SK-N-MC (cell line): ENCODE measurements around the gene ACSS3.

Experiments
- DNase-seq: peaks from one replicate; pipeline ENCODE4 v3.0.0-alpha.2; 2011; ENCODE audit warnings: low read depth, low spot score
- H3K27ac ChIP-seq: fragments of 200-600 bp; sonication (generic); 2 replicates; pipeline ENCODE4 v1.5.1; 2016; ENCODE audit warnings: mixed run types
- H3K36me3 ChIP-seq: fragments of 200-600 bp; sonication (generic); 2 replicates; pipeline ENCODE4 v1.6.1; 2017; ENCODE audit warnings: antibody characterized with exemption, low read length, mixed read lengths; ENCODE audit not compliant: insufficient read depth
- H3K4me3 ChIP-seq: fragments of 200-600 bp; sonication (generic); 2 replicates; pipeline ENCODE4 v1.5.1; 2016
- H3K9ac ChIP-seq: fragments of 200-600 bp; sonication (generic); 2 replicates; pipeline ENCODE4 v1.8.0; 2017; ENCODE audit warnings: mixed run types, mixed read lengths; ENCODE audit not compliant: insufficient read length
- H3K9me3 ChIP-seq: fragments of 200-600 bp; sonication (generic); 2 replicates; pipeline ENCODE4 v1.6.1; 2017; ENCODE audit warnings: low read depth, mild to moderate bottlenecking, antibody characterized with exemption, low read length, moderate library complexity, mixed read lengths
- EZH2 ChIP-seq: fragments of 200-600 bp; sonication (generic); IDR thresholded peaks from one replicate; pipeline ENCODE4 v1.6.1; 2017; ENCODE audit warnings: antibody characterized with exemption
- FOXP2 ChIP-seq: optimal IDR thresholded peaks from 2 replicates; pipeline ENCODE3; 2011; ENCODE audit warnings: mild to moderate bottlenecking, moderate library complexity; ENCODE audit not compliant: insufficient read depth; ENCODE audit errors: extremely low read length, control extremely low read depth
- POLR2AphosphoS5 ChIP-seq: IDR thresholded peaks from 2 replicates; pipeline ENCODE4 v1.6.1; 2012; ENCODE audit warnings: mild to moderate bottlenecking, low read depth, low read length, borderline replicate concordance

ACSS3 gene

GRCh38 chr12:81297601-81298000 is 219.7 kb downstream of the ACSS3 start:
- no peaks in the 10 kb centered on the region; the same call in 1 of the 2 replicates for H3K9me3 ChIP-seq
- peaks cover 6% of the 10 kb centered on the region; the same call in 1 of the 2 replicates for H3K36me3 ChIP-seq
- TF ChIP-seq FOXP2 (no peak), EZH2 (no peak), POLR2AphosphoS5 (no peak)
- H3K9ac ChIP-seq = no peak overlapping the region
- H3K27ac ChIP-seq = peak overlapping the region; percentile 58; the same call in 1 of the 2 replicates
- no peak for DNase-seq
- H3K4me3 ChIP-seq = no peak overlapping the region

DNA sequence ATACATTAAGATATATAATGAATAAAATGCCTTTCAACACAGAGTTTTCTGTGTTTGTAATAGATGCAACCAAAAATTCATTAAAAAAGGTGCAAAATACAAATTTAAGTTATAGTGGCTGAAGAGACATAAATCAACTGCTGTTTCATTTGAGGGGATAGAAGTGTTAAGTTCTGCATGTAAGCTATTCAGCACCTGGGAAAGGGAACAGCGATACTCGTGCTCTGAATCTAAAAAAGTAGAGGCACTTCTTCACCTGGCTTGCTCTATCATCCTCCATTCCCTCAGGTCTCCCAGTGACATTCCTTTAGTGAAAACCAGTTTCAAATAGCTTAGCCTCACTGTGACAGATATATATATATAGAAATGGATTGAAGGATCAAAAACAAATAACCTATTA is 222.6 kb downstream of the ACSS3 start:
- no peak overlapping the region for H3K4me3 ChIP-seq
- no peak overlapping the region for H3K9ac ChIP-seq
- no peak overlapping the region for H3K27ac ChIP-seq
- TF ChIP-seq POLR2AphosphoS5 = no peak
- TF ChIP-seq EZH2 = no peak
- TF ChIP-seq FOXP2 = no peak
- no peaks in the 10 kb centered on the region for H3K9me3 ChIP-seq
- H3K36me3 ChIP-seq = no peaks in the 10 kb centered on the region
- no peak for DNase-seq

DNA sequence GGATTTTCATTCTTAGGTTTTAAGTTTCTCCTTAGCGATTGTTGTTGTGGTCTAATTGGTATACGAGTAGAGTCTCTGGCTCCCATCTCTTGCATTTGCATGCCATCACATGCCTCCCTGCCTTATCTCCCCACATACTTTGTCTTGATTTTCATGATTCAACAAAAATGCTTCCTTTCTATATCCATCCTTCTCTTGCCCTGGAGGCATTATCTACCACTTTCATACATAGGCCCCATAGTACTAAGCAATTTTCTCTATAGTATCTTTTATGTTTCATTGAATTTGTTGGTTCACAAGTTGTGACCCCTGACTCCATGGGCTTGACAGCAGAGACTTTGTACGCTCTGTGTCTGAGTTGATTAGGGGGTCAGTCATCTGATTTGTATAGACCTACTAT is 226.1 kb downstream of the ACSS3 start:
- Histone ChIP-seq H3K9ac (no peak overlapping the region), H3K4me3 (peak overlapping the region; percentile 13; the same call in 1 of the 2 replicates), H3K36me3 (no peaks in the 10 kb centered on the region), H3K9me3 (no peaks in the 10 kb centered on the region), H3K27ac (peak overlapping the region; percentile 58; the same call in 1 of the 2 replicates)
- no peak for TF ChIP-seq EZH2
- no peak; the same call in 1 of the 2 replicates for TF ChIP-seq POLR2AphosphoS5
- TF ChIP-seq FOXP2 = peak; percentile 59
- DNase-seq = peak; percentile 86
